ENCODE results near the gene KRTAP5-10.
"Not testable (repeated sequence)": the region's sequence is repeated elsewhere in the genome, so short reads cannot be mapped to it uniquely, and the experiment has no call there.

GRCh38 chr11:71567633-71568032, 2.3 kb downstream of the KRTAP5-10 start:
- not testable (repeated sequence) for TF ChIP-seq CTCF, EZH2phosphoT487 (IDR thresholded peaks at IDR 0.05; ENCODE audit: low read length)

Data from MM.1S (cell line).